Brain microvascular endothelial cell (primary cell): Measurements from ENCODE around the gene PPCS.
A peak's percentile ranks its signal among the peaks of the same experiment; 100 is the strongest.

Source experiments
- DNase-seq: peaks from one replicate; pipeline ENCODE4 v3.0.0-alpha.2; 2020
- H3K27ac ChIP-seq: fragments of 250-450 bp; sonication (Bioruptor Pico); 2 replicates; pipeline ENCODE4 v1.5.1; 2020; ENCODE audit warnings: mild to moderate bottlenecking, moderate library complexity
- H3K27me3 ChIP-seq: fragments of 250-450 bp; sonication (Bioruptor Pico); replicated peaks from 2 replicates; pipeline ENCODE4 v1.5.1; 2020; ENCODE audit warnings: mild to moderate bottlenecking
- H3K36me3 ChIP-seq: fragments of 250-450 bp; sonication (Bioruptor Pico); replicated peaks from 2 replicates; pipeline ENCODE4 v1.5.1; 2020; ENCODE audit warnings: mild to moderate bottlenecking
- H3K4me3 ChIP-seq: 2 replicates; pipeline ENCODE4 v1.5.1; 2011; ENCODE audit warnings: low read depth, mild to moderate bottlenecking, control low read depth, low read length, moderate library complexity
- CTCF ChIP-seq: IDR thresholded peaks from 2 replicates; pipeline ENCODE4 v1.5.1; 2011; ENCODE audit warnings: low read depth, mild to moderate bottlenecking, moderate library complexity, low read length, control low read depth, inconsistent platforms; ENCODE audit errors: missing control alignments
- in situ Hi-C: cut with HindIII; loops from 2 replicates; pipeline ENCODE4 v1.10.0; 2017; ENCODE audit warnings: low sequenced_read_pairs, low pct_ligation_motif_present

PPCS gene

DNA sequence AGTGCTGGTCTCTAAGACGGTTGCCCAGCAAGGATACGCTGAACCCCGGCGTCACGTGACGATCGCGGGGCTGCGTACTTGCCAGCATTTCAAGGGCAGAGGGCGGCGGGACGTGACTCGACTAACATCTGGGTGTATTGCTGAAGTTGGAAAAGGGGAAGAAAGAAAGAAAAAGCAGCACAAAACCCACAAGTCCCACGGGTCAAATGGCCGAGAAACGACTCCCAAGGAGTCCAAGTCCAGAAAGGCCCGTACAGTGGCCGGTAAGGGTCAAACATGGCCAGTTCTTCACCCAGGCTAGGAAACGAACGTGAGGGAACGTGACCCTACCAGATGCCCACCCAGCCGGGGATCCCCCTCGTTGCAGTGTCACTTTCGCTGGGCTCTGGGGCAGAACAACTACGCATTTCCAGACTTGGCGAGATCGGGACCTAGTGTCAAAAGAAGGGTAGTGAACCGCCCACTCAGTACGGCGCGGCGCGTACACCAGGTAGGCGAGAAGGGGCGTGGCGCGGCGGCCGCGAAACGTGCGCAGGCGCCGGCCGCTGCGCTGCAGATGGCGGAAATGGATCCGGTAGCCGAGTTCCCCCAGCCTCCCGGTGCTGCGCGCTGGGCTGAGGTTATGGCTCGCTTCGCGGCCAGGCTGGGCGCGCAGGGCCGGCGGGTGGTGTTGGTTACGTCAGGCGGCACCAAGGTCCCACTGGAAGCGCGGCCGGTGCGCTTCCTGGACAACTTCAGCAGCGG lies at the start of gene PPCS, which contains the start of gene ZMYND12:
Gene PPCS (plus strand): TSS at position 534 of the 744 bp plus-strand sequence. CDS start 23 bp downstream, at position 557.
Gene ZMYND12 (minus strand): TSS at position 13 of the 744 bp plus-strand sequence. CDS start 25 bp downstream, outside the sequence.
- in situ Hi-C loops, result no loop called here
- Histone ChIP-seq H3K27me3 (no peaks in the 10 kb centered on the region), H3K4me3 (peak within 1 kb of the TSS; percentile 81), H3K36me3 (no peaks in the 10 kb centered on the region), H3K27ac (peak within 1 kb of the TSS; percentile 69)
- peak; percentile 10 for TF ChIP-seq CTCF
- DNase-seq, result peak; percentile 70

GRCh38 chr1:42414551-42415496 lies 41.5 kb upstream of the PPCS start:
- in situ Hi-C loops, result no loop called here
- H3K27me3 ChIP-seq, result no peaks in the 10 kb centered on the region
- no peak for TF ChIP-seq CTCF
- no peak overlapping the region for H3K4me3 ChIP-seq
- no peaks in the 10 kb centered on the region for H3K36me3 ChIP-seq
- no peak for DNase-seq
- no peak overlapping the region for H3K27ac ChIP-seq

GRCh38 chr1:42417166-42417565 lies 39.2 kb upstream of the PPCS start:
- no peak for TF ChIP-seq CTCF
- H3K4me3 ChIP-seq, result no peak overlapping the region

DNA sequence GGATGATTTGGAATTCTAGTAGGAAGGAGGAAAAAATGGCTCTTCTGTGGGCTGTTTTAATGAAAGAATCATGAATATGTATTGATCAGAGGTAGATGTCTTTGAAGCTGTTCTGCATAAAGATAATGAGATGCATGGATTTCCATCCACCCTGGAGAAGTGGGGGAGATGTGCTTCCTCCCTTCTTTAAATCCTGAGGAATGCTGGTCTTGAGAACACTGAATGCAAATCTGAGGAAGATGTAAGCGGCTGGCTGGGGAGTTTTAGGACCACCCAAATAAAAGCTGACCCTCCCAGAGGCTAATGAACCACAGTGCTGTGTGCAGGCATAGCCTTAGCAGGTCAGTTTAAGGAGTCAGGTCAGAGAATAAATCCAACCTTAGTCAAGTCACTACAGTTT lies 37.8 kb upstream of the PPCS start:
- Histone ChIP-seq H3K27me3 (peaks cover 1% of the 10 kb centered on the region), H3K36me3 (no peaks in the 10 kb centered on the region), H3K4me3 (no peak overlapping the region), H3K27ac (no peak overlapping the region)
- DNase-seq, result no peak
- in situ Hi-C loops, result no loop called here
- TF ChIP-seq CTCF, result no peak

More at GRCh38 chr1:42417166-42417565, 39.2 kb upstream of the PPCS start:
- H3K36me3 ChIP-seq, result no peaks in the 10 kb centered on the region
- in situ Hi-C loops, result no loop called here
- H3K27me3 ChIP-seq, result no peaks in the 10 kb centered on the region
- DNase-seq, result no peak
- no peak overlapping the region for H3K27ac ChIP-seq

- Histone ChIP-seq H3K27ac (no peak overlapping the region), H3K4me3 (no peak overlapping the region), H3K27me3 (peaks cover 1% of the 10 kb centered on the region), H3K36me3 (no peaks in the 10 kb centered on the region)
- DNase-seq, result no peak
- in situ Hi-C loops, result no loop called here
- no peak for TF ChIP-seq CTCF
Measured at GRCh38 chr1:42419126-42419821, 37.1 kb upstream of the PPCS start.
